CD4-positive, alpha-beta T cell treated with Interleukin-12 subunit alpha and Interleukin-12 subunit beta, for 1 hour (primary cell): Measurements from ENCODE around the gene ANKS6.

Experiments
- DNase-seq: peaks from one replicate; pipeline ENCODE4 v3.0.0-alpha.2; 2020

Gene ANKS6

DNA sequence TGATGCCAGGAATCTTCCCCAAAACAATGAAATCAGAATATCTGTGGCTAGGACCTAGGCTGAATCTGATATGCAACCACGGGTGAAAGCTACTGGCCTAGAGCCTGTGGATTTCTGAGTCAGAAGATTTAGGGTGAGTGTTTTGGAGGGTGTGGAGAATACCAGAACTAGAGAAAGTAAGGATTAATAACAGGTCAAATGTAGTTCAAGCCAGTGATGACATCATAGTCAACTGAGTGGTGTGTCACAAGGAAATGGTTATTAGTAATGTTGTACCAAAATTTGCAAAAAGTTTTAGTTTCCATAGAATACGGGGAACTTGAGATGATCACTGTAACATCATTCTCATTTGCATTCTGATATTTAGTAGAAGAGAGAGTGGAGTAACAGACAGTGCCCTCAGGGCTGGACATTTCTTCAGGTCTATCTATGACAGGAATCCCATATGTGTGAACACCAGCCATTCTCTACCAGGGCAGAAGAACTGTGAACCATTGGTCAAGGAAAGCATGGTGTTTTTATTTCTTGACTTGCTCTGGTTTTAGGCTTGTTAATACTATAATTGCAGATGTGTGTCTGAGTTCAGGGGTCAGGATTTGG, 14.8 kb upstream of the ANKS6 start:
- DNase-seq, result no peak

DNA sequence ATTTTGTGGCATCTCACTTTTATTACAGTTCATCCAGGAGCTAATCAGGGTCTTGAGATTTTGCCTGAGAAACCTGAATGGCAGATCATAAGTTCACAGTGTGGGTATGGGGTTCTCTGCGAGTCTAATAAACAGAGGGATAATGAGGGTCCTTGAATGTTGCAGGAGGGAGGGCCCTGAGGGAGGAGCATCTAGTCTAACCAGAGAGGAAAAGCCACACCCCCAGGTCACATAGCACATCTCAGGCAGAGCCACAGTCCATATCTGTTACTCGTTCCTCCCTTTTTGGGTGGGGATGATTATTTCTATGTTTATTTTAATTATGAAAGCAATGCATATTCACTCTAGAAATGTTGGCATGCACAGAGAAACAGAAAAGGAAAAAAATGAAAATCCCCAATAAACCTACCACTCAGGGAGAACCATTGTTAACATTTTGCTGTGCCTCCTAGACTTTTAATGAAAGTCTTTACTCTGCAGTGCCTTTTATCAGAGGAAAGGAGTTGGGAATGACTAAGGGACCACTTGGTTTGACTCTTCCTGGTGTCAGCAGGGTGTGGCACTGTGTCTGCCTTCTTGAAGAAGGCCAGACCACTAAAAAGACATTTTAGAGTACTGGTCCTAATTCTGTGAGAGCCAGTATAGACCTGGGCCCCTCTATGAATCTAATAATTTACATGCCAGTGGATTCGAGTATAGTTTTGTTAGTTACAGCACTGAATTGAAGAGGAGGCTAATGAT, 13.9 kb upstream of the ANKS6 start:
- no peak for DNase-seq

DNA sequence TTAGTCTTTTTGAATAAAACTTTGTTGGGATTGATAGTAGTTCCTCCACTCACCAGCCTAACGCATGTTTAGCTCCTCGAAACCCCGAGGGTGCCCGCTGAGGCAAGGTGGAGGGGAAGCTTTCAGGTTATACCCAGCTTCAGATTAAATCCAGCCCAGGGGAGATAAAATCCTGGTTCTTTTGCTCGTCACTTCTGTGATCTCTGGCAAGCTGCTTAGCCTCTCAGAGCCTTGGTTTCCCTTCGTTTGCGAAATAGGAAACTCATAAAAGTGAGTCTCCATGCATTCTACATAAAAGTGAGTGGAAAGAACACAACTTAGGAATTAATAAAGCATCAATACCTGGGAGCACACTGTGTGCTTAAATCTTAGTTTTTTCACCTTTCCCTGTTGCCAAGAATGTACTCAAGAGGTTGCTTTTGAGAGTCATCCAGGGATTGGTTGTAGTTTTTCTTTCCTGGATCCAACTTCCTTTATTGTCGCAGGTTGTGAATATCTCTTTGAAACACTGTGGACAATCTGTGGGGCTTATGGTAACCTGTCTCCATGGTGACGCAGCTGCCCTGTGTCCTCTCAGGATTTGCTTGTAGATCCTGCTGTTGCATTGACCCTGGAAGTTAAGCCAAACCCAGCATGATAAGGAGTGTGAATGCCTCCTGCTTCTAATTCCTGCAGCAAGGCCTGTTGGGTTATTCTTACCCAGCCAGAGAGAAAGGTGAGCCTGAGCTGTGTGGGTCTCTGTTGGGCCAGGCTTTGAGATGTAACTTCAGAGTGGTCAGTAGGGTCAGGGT, 13.2 kb upstream of the ANKS6 start:
- DNase-seq, result no peak

DNA sequence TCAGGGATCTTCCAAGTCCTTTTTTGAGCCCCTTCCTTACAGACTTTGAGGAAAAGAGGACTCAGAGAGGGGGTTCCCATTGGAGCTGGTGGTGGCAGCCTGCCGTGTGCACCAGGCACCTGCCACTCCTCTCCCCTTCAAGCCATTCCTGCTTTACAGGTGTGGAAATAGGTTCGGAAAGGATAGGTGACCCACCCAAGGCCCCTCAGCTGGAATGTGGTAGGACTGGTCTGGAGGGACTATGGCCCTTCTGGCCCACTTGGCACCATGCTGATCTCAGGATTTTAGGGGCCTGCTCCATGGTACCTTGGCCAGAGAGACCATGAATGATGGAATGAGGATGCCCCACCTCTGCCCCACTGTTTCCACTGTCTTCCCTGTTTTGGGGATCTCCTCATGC, 12.5 kb upstream of the ANKS6 start:
- no peak for DNase-seq

DNA sequence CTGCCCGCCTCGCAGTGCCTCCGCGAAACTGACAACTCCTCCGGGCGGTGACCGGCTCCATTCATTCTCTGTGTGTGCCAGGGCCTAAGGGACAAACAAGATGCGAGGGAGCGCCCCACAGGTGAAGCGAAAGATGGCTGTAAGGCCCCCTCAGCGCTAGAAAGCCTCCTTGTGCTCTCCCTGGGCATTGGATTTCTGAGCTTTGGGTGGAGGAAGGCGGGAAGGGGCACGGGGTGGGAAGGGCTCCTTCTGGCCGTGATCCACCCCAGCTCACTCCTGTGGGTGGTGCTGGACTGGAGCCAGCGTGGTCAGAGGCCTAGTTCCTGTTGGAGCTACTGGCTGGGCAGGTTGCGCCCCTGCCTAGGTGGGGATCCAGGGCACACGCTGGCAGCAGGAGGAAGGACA, 12.1 kb upstream of the ANKS6 start:
- DNase-seq, result no peak

DNA sequence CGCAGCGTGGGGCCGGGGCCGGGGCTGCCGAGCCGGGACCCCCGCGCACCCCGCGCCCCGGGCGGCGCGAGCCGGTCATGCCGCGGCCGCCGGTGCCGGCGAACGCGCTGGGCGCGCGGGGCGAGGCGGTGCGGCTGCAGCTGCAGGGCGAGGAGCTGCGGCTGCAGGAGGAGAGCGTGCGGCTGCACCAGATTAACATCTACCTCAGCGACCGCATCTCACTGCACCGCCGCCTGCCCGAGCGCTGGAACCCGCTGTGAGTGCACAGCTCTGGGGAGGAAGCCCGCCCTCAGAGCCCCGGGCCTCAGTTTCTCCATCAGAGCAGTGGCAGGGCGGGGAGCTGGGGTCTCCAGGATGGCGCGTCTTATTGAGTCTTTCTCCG, 11.4 kb upstream of the ANKS6 start:
- peak; percentile 22 for DNase-seq

DNA sequence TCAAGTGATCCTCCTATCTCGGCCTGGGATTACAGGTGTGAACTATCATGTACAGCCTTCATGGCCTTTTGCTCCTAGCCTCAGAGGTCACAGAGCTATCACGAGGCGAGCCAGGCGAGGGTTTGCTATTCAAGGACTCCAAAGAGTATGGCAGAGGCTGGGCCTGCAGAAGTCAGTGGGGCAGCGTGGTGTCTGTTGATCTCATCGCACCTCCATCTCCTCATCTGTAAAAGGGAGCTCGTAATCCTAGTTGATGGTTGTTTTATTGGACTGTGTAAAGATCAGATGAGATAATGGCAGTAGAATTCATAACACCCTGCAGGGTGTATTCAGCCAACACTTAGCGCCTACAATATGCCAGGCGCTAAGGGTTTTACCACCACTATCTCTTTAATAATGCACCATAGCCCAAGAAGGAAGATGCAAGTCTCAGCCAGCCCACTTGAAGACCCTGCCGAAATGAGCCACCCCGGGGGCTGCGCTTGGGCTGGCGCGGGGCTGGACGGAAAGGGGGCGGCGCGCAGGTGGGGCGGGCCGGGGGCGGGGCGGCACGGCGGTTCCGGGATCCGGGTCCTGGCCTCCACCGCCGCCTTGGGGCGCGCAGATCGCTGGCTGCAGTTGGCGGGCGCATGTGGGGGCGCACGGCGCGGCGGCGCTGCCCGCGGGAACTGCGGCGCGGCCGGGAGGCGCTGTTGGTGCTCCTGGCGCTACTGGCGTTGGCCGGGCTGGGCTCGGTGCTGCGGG, 10.9 kb upstream of the ANKS6 start, which contains the start of gene GALNT12:
GALNT12 (plus strand) TSS at position 601 of the 744 bp plus-strand sequence; CDS start at position 630, 29 bp downstream.
- DNase-seq, result peak; percentile 57

DNA sequence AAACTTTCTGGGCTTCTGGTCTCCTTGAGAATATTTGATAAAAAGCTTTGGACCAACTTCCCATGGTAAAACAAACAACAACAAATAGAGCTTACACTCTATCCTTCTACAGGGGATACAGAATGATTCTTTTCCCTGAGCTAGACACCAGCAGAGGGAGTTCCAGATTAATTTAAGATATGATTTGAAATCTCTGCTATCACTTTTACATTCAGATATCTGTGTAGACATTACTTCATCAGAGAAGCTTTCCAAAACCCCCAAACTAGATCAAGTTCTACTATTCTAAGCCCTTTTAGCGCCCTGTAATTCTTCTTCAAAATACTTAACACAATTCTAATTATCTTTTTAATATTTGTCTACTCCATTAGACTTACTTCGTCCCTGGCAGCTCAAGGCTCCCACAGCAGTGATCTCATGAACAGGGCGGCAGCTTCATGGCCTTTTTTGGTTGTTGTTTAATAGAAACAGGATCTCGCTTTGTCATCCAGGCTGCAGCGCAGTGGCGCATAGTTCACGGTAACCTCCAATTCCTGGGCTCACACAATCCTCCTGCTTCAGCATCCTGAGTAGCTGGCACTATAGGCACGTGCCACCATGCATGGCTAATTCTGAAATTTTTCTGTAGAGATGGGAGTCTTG, 10.2 kb upstream of the ANKS6 start:
- no peak for DNase-seq

DNA sequence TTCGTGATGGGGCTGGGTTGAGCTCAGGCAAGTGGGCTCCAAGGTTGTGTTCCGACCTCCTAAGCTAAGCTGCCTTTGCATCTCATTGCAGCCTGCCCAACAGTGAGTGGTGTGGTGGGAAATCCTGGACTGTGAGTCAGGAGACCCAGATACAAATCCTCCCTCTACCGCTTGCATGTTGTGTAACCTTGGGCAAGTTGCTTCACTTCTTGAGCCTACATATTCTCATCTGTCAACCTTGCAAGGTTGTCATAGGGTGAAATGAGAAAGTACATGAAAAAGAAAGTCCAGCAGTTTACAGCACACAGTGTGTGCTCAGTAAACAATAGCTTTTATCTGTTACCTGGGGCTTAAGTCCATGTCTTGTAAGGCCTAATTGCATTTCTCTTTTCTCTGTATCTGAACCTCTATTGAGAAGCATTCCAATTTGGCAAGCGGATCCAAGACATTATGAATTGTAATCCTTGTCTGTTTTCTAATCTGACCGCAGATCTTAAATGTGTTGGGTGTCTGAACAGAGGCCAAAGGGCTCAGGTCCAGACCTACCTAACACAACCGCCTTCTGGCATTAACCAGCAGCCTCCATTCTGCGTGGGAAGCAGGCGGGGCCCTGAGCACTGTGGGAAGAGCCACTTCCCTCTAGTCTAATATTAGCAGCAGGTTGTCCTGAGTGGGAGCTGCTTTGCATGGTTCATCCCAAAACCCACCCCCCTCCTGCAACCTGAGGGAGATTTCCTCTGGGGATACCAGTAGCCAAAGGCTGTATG, 9.3 kb upstream of the ANKS6 start:
- DNase-seq, result no peak

DNA sequence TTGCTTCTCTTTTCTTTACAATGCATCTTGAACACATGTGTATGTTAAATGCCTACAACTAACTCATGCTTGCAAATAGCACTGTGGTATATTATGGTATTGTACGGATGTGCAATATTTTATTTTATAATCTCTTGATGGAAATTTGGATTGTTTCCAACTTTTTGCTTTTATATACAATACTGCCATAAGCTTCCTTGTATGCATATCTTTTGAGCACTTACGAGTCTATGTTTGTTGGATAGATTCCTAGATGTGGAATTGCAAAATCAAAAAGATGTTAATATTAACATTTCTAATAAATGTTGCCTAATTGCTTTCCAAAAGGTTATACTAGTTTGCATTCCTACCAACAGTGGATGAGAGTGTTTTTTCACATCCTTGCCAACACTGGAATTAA, 7.7 kb upstream of the ANKS6 start:
- DNase-seq, result no peak

DNA sequence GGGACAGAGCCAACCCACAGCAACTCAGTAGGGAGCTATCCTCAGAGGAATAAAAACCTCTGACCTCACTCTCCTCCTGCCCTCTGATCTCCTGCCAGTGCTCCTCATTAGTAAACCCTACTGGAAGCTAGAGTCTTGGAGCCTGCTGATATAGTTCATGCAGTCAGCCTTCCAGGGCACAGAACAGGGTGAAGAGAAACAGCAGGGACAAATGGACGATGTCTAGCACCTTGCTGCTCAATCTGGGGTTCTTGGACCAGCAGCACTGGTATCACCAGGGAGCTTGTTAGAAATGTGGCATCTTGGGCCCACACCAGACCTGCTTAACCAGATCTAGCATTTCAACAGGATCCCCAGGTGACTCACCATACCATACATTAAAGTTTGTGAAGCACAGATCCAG, 5.6 kb upstream of the ANKS6 start:
- DNase-seq, result no peak

DNA sequence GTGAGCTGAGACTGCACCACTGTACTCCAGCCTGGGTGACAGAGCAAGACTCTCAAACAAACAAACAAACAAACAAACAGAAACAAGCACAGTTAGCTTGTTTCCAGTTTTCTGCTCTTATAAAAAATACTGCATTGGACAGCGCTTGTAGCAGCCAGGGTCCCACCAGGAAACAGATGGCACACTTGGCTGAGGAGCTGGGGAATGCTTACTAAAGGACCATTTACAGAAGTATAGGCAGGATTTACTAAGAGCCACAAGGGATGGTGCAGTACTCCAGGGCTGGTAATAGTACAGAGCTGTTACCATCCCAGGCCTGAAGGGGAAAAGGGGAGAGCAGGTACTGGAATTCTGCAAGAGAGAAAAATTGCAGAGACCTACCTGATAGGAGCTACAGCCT, 5.2 kb upstream of the ANKS6 start:
- DNase-seq, result no peak

DNA sequence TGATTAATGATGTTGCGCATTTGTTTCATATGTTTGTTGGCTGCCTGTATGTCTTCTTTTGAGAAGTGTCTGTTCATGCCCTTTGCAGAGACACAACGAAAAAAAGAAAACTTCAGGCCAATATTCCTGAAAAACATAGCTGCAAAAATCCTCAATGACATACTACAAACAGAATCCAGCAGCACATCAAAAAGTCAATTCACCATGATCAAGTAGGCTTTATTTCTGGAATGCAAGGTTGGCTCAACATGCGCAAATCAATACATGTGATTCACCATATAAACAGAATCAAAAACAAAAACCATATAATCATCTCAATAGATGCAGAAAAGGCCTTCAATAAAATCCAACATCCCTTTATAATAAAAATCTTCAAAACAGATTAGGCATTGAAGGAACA, 1.9 kb upstream of the ANKS6 start:
- DNase-seq, result no peak

DNA sequence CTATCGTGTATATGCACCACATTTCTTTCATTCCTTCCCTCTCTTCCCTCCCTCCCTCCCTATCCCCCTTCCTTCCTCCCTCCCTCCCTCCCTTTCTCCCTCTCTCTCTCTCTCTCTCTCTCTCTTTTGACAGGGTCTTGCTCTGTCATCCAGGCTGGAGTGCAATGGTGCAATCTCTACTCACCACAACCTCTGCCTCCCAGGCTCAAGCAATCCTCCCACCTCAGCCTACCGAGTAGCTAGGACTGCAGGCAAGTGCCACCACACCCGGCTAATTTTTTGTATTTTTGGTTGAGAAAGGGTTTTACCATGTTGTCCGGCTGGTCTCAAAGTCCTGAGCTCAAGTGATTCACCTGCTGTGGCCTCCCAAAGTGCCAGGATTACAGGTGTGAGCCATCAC, 1.1 kb upstream of the ANKS6 start:
- no peak for DNase-seq

DNA sequence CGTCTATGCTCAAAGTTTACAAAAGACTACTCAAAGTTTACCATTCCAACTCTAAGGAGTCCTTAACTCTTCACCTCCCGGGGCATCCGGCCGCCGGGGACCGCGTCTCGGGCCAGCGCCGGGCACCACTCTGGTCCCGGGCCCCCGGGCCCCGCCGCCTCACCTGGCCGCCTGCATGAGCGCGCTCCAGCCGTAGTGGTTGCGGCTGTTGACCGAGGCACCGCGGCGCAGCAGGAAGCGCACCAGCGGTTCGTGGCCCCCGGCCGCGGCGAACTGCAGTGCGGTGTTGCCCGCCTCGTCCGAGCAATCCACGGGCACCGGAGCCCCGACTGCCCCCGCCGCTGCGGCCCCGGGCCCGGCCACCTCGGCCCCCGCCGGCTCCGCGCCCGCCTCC, 388 bp downstream of the ANKS6 start:
- peak; percentile 22 for DNase-seq

DNA sequence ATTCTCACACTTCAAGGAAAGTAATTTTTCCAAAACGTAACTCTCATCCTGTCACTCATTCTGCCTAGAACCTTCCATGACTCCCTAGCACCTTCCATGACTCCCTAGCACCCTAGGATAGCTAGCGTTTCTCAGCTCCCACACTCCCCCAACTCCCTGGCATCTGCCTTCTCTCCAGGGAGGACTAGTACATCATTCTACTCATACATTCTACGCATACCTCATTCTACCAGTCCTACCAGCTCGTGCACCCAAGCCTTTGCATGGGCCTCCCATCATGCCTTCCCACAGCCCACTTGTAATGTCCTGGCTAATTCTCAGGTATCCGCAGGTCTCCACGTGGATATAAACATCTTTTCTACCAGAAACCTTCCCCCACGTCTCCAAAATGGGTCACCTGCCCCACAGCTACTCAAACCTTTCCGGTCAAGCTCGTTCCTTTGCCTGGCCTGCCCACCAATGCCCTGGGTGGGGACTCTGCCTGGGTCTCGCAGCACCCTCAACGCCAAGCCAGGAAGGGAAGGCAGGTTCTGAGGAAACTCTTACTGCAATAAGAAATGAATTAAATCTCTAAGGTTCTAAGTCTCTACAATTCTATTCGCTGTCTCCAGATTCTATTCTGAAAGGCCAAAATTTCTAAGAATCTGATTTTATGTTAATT, 930 bp downstream of the ANKS6 start:
- DNase-seq, result no peak

DNA sequence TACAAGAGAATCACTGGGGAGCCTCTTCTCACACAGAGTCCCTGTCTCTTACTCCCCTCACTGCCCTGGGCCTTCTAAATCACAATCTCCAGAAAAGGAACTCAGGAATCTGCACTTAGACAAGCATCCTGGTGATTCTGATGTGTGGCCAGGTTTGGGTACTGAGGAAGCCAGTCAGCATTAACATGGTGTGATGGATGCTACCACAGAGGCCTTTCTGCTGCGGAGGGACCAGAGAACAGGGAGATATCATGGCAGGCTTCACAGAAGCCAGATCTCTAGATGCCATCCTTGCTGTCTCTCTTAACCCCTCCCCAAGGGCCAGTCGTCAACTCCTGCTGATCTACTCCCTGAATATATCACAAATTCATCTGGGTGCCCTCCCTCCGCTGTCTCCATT, 1.6 kb downstream of the ANKS6 start:
- DNase-seq, result no peak

DNA sequence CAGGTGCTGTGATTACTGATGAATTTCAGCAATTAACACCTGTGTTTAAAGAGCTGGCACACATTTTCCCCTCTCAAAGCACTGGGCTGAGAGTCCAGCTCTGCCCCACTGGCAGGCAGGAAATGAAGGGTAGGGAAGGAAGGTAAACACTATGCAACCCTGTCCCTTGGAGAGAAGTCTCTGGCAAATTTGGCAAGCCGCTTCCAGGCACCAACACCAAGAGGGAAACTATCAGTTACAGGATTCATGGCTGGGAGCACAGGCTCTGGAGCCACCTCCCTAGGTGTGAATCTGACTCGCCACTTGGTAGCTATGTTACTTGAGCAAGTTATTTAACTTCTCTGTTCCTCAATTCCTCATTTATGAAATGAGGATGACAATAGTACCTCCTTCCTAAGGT, 3.3 kb downstream of the ANKS6 start:
- DNase-seq, result no peak

DNA sequence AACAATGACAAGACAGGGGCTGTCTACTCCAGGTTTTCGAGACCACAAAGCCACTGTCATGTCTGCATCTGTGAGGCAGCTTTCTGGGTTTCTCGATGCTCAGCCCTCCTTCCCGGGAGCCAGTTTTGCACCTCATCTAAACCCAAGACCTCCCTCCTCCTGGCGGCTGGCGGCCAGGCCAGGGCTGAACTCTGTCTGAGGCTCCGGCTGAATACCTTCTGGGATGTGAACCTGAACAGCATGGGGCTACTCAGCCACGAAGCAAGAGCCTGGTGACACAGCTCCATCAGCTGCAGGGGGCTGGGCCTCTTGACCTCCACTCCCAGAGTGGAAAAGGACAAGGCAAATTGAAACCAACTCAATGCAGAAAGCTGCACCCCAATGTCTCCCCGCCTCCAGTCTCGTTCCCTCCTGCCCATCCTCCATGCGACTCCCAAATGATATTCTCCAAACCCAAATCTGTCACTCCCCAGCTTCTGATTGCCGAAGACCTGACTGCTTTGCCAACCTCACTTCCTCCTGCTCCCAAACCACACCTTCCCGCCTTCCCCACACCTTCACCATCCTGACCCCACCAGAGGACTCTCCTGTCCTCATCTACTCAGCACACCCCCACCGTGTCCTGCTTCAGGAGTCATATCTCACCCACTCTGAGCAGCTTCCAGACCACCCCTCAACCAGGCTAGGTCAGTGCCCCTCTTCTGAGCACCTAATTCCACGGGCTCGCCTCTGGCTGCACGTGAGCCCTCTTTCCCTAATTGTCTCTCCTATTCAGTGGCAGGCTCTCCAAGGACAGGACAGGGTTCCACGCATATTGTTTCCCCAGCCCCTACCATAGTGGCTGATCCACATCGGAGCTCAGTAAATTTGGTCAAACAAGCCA, 4.5 kb downstream of the ANKS6 start:
- no peak for DNase-seq

DNA sequence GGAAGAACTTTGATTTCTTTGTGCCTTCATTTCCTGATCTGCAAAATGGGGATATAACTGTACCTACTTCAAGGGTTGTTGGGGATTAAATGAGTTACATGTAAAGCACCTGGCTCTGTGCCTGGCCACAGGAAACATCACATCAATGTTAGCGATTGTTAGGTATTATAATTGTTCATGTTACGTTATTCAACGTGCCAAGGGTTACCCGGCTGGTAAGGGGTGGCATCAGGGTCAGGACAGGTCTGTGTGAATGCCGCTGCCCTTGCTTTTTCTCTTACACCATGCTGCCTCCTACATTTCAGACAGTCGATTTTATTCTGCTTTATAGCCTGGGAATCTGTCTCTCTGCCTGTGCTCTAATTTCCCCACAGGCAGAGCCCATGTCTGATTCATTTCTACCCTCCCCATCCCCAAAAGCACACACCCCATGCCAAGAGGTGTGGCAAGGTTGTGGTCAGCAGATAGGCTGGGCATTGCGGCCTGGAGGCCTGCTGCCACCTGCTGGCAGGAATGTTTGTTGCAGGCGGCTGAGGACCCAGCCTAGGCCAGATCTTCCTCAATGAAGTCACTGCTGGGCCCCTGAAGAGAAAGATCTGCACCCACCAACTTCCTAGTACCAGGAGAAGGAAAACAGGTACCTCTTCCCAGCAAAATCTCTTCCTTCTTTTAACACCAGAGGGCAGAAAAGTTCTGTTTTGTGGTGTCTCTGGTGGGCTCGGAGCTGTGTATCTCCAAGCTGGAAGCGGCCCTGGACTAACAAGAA, 5.3 kb downstream of the ANKS6 start:
- peak; percentile 67 for DNase-seq
